AG09309 (cell line): ENCODE measurements around the gene SLFN12.
"Not testable (repeated sequence)": the region's sequence is repeated elsewhere in the genome, so short reads cannot be mapped to it uniquely, and the experiment has no call there.

Experiments
- DNase-seq: peaks from one replicate; pipeline ENCODE4 v3.0.0-alpha.2; 2010; ENCODE audit warnings: low read depth
- H3K4me3 ChIP-seq: 2 replicates; pipeline ENCODE4 v1.5.1; 2011; ENCODE audit warnings: mild to moderate bottlenecking, low read depth, low read length, moderate library complexity; ENCODE audit not compliant: control insufficient read depth
- CTCF ChIP-seq: IDR thresholded peaks from 2 replicates; pipeline ENCODE4 v1.5.1; 2011; ENCODE audit warnings: mild to moderate bottlenecking, low read depth, low read length, inconsistent platforms; ENCODE audit not compliant: insufficient read depth, control insufficient read depth; ENCODE audit errors: missing control alignments

SLFN12 gene

GRCh38 chr17:35460354-35460851 lies 28.1 kb upstream of the SLFN12 start:
- TF ChIP-seq CTCF: no peak
- DNase-seq: no peak
- no peak overlapping the region for H3K4me3 ChIP-seq

- DNase-seq, H3K4me3 ChIP-seq: not testable (repeated sequence)
These were observed 21.7 kb upstream of the SLFN12 start for GRCh38 chr17:35454035-35454434.

- no peak for DNase-seq
- no peak overlapping the region for H3K4me3 ChIP-seq
These were observed 20.9 kb upstream of the SLFN12 start for GRCh38 chr17:35453171-35453570.

GRCh38 chr17:35449371-35449931 lies 17.2 kb upstream of the SLFN12 start:
- H3K4me3 ChIP-seq: peak overlapping the region; percentile 9
- DNase-seq: no peak
- no peak for TF ChIP-seq CTCF

More at GRCh38 chr17:35453171-35453570, 20.9 kb upstream of the SLFN12 start:
- no peak for TF ChIP-seq CTCF

GRCh38 chr17:35448899-35449227 lies 16.6 kb upstream of the SLFN12 start:
- no peak for DNase-seq

GRCh38 chr17:35448214-35448898 lies 16.1 kb upstream of the SLFN12 start, which contains the start of gene SLFN13:
TSS of gene SLFN13 (minus strand) at chr17:35448766. CDS start at chr17:35445680, 3,086 bp downstream.
- peak within 1 kb of the TSS; percentile 67 for H3K4me3 ChIP-seq
- no peak for DNase-seq
- TF ChIP-seq CTCF: no peak

More at GRCh38 chr17:35448899-35449227, 16.6 kb upstream of the SLFN12 start:
- no peak for TF ChIP-seq CTCF
- H3K4me3 ChIP-seq: peak overlapping the region; percentile 67

- TF ChIP-seq CTCF: no peak
- no peak for DNase-seq
- H3K4me3 ChIP-seq: no peak overlapping the region
These were observed 15.2 kb upstream of the SLFN12 start for GRCh38 chr17:35447499-35447898.
